WTC11 (cell line): Measurements from ENCODE around the gene CYP4F22. TPM values are rescaled to one million over a fixed set of nuclear protein-coding genes. Genes with fewer than 3 reads are reported as not detected.

ENCODE experiments used
- ATAC-seq: fragments of 200-7000 bp; cut with Tn5 transposase; 2 replicates; pipeline ENCODE4 v1.10.0; 2021; ENCODE audit warnings: mild to moderate bottlenecking, moderate library complexity
- CTCF ChIA-PET: fragments of 300-600 bp; sonication (Branson Sonifier 250); formaldehyde crosslinking; loops from one replicate; lab custom pipeline; 2021; ENCODE audit warnings: antibody characterized with exemption; lab: Charles Lee
- POLR2A ChIA-PET: fragments of 350-600 bp; sonication (Branson Sonifier 250); formaldehyde crosslinking; loops from one replicate; lab custom pipeline; 2021; ENCODE audit warnings: antibody characterized with exemption; lab: Charles Lee
- DNase-seq: peaks from one replicate; pipeline ENCODE4 v3.0.0; 2021; ENCODE audit warnings: low spot score
- H3K27ac Mint-ChIP-seq: 2 replicates; pipeline ENCODE4 v1.8.0; 2021; ENCODE audit warnings: mixed read lengths
- H3K27me3 Mint-ChIP-seq: 2 replicates; pipeline ENCODE4 v1.8.0; 2021; ENCODE audit warnings: low read depth, mild to moderate bottlenecking, moderate library complexity, mixed read lengths
- H3K36me3 Mint-ChIP-seq: 2 replicates; pipeline ENCODE4 v1.8.0; 2021; ENCODE audit warnings: mixed read lengths
- H3K4me1 Mint-ChIP-seq: 2 replicates; pipeline ENCODE4 v1.8.0; 2022; ENCODE audit warnings: mixed read lengths
- H3K4me3 Mint-ChIP-seq: 2 replicates; pipeline ENCODE4 v1.8.0; 2021; ENCODE audit warnings: mild to moderate bottlenecking, moderate library complexity, mixed read lengths
- H3K9me3 Mint-ChIP-seq: 2 replicates; pipeline ENCODE4 v1.8.0; 2021; ENCODE audit warnings: mixed read lengths
- AFF4 ChIP-seq: sonication (generic); formaldehyde crosslinking; IDR thresholded peaks from 2 replicates; pipeline ENCODE4 v1.8.1; 2023; ENCODE audit warnings: mild to moderate bottlenecking, missing genetic modification reagents, borderline replicate concordance
- CDX4 ChIP-seq: fragments of 250-450 bp; sonication (Bioruptor Pico); IDR thresholded peaks from 2 replicates; pipeline ENCODE4 v1.9.0; 2021; ENCODE audit warnings: moderate library complexity, mild to moderate bottlenecking, inconsistent platforms, borderline replicate concordance
- CREB1 ChIP-seq: sonication (generic); formaldehyde crosslinking; IDR thresholded peaks from 2 replicates; pipeline ENCODE4 v1.8.0; 2023; ENCODE audit warnings: mild to moderate bottlenecking, missing genetic modification reagents
- E2F1 ChIP-seq: sonication (generic); formaldehyde crosslinking; IDR thresholded peaks from 2 replicates; pipeline ENCODE4 v1.8.0; 2022; ENCODE audit warnings: mild to moderate bottlenecking, missing genetic modification reagents
- ETV6 ChIP-seq: sonication (generic); formaldehyde crosslinking; IDR thresholded peaks from 2 replicates; pipeline ENCODE4 v1.8.1; 2022; ENCODE audit warnings: mild to moderate bottlenecking, missing genetic modification reagents
- FOXP1 ChIP-seq: sonication (generic); formaldehyde crosslinking; IDR thresholded peaks from 2 replicates; pipeline ENCODE4 v1.8.0; 2022; ENCODE audit warnings: missing genetic modification reagents, mild to moderate bottlenecking, moderate library complexity, borderline replicate concordance
- MXD4 ChIP-seq: fragments of 250-450 bp; sonication (Bioruptor Pico); IDR thresholded peaks from 2 replicates; pipeline ENCODE4 v1.8.0; 2021; ENCODE audit warnings: mild to moderate bottlenecking, moderate library complexity, borderline replicate concordance
- NR1H2 ChIP-seq: sonication (generic); formaldehyde crosslinking; IDR thresholded peaks from 2 replicates; pipeline ENCODE4 v1.9.0; 2021; ENCODE audit warnings: mild to moderate bottlenecking, moderate library complexity, missing genetic modification reagents
- NR3C1 ChIP-seq: sonication (generic); formaldehyde crosslinking; conservative IDR thresholded peaks from 2 replicates; pipeline ENCODE4 v1.8.1; 2023; ENCODE audit warnings: low read depth, mild to moderate bottlenecking, missing genetic modification reagents
- PRDM15 ChIP-seq: sonication (generic); formaldehyde crosslinking; IDR thresholded peaks from 2 replicates; pipeline ENCODE4 v1.8.0; 2022; ENCODE audit warnings: missing genetic modification reagents
- PREB ChIP-seq: sonication (generic); formaldehyde crosslinking; IDR thresholded peaks from 2 replicates; pipeline ENCODE4 v1.8.1; 2022; ENCODE audit warnings: mild to moderate bottlenecking, missing genetic modification reagents, moderate library complexity, borderline replicate concordance
- SOX15 ChIP-seq: fragments of 250-450 bp; sonication (Bioruptor Pico); IDR thresholded peaks from 2 replicates; pipeline ENCODE4 v1.9.0; 2021; ENCODE audit warnings: mild to moderate bottlenecking
- ZNF263 ChIP-seq: sonication (generic); formaldehyde crosslinking; IDR thresholded peaks from 2 replicates; pipeline ENCODE4 v1.8.1; 2022; ENCODE audit warnings: low read depth, mild to moderate bottlenecking, moderate library complexity, missing genetic modification reagents
- ZNF317 ChIP-seq: sonication (generic); formaldehyde crosslinking; IDR thresholded peaks from 2 replicates; pipeline ENCODE4 v1.8.1; 2023; ENCODE audit warnings: low read depth, mild to moderate bottlenecking, moderate library complexity, missing genetic modification reagents, borderline replicate concordance
- ZNF512 ChIP-seq: sonication (generic); formaldehyde crosslinking; IDR thresholded peaks from 2 replicates; pipeline ENCODE4 v1.8.1; 2022; ENCODE audit warnings: missing genetic modification reagents, borderline replicate concordance
- total RNA-seq: library from RNA; stranded (reverse); gene quantifications from 3 replicates; pipeline ENCODE4 v1.2.3, GENCODE V29; 2021

CYP4F22 gene
- total RNA-seq, 1 experiment from 2014 or later: 1.2 TPM

GRCh38 chr19:15475611-15476010 lies 32.7 kb upstream of the CYP4F22 start:
- ChIA-PET POLR2A (no interaction called here), CTCF (no interaction called here)
- TF ChIP-seq ETV6 (CRISPR knock-in tag) (no peak), SOX15 (no peak), PREB (CRISPR knock-in tag) (no peak), ZNF317 (CRISPR knock-in tag) (no peak), ZNF512 (no peak), AFF4 (no peak), NR3C1 (CRISPR knock-in tag) (no peak), MXD4 (no peak)
- ATAC-seq (no peak), DNase-seq (no peak)
- Mint-ChIP-seq H3K27ac (no peak overlapping the region), H3K4me1 (no peaks in the 10 kb centered on the region), H3K36me3 (no peaks in the 10 kb centered on the region), H3K27me3 (peaks cover 26% of the 10 kb centered on the region), H3K4me3 (no peak overlapping the region), H3K9me3 (peaks cover 24% of the 10 kb centered on the region)

GRCh38 chr19:15476325-15476724 lies 32.0 kb upstream of the CYP4F22 start:
- Mint-ChIP-seq H3K36me3 (no peaks in the 10 kb centered on the region), H3K27me3 (peaks cover 19% of the 10 kb centered on the region), H3K27ac (no peak overlapping the region), H3K4me3 (no peak overlapping the region), H3K4me1 (no peaks in the 10 kb centered on the region), H3K9me3 (peaks cover 24% of the 10 kb centered on the region)
- no peak for ATAC-seq
- DNase-seq: no peak
- CTCF ChIA-PET: interaction anchor here (0.5 kb wide), 1 partner anchor 385 kb away, joined by 3 read pairs; no protein-coding TSS in a partner anchor
- POLR2A ChIA-PET: no interaction called here
- TF ChIP-seq FOXP1 (CRISPR knock-in tag) (no peak), CDX4 (no peak), E2F1 (CRISPR knock-in tag) (no peak), PRDM15 (CRISPR knock-in tag) (no peak), NR1H2 (CRISPR knock-in tag) (no peak), ZNF263 (CRISPR knock-in tag) (no peak), CREB1 (CRISPR knock-in tag) (no peak)
